ENCODE measurements around the gene ADGRG2.

- TF ChIP-seq POLR2A (IDR thresholded peaks at IDR 0.05; ENCODE audit: low read length) (no peak), GATA1 (IDR thresholded peaks at IDR 0.05; ENCODE audit: low read depth, low read length) (no peak)
These were observed 91.5 kb downstream of the ADGRG2 start for GRCh38 chrX:19030805-19031204.
